HAP-1 (cell line): ENCODE results near the gene HSPBP1.
"Not testable (repeated sequence)": the region's sequence is repeated elsewhere in the genome, so short reads cannot be mapped to it uniquely, and the experiment has no call there.

Experiments used
- DNase-seq, 2 experiments: peaks; one replicate each; pipeline ENCODE4 v3.0.0-alpha.2; 2016 to 2020; ENCODE audit warnings: low spot score in 2 of 2
- H3K27me3 ChIP-seq: fragments of 250-450 bp; sonication (Bioruptor Pico); 2 replicates; pipeline ENCODE4 v1.5.1; 2020; ENCODE audit warnings: low read depth, mild to moderate bottlenecking, moderate library complexity
- H3K36me3 ChIP-seq: fragments of 250-450 bp; sonication (Bioruptor Pico); replicated peaks from 2 replicates; pipeline ENCODE4 v1.5.1; 2020; ENCODE audit warnings: mild to moderate bottlenecking
- H3K4me1 ChIP-seq: fragments of 250-450 bp; sonication (Bioruptor Pico); 2 replicates; pipeline ENCODE4 v1.5.1; 2020; ENCODE audit warnings: mild to moderate bottlenecking
- H3K4me3 ChIP-seq: fragments of 250-450 bp; sonication (Bioruptor Pico); 2 replicates; pipeline ENCODE4 v1.5.1; 2020; ENCODE audit warnings: mild to moderate bottlenecking, moderate library complexity
- H3K9me3 ChIP-seq: fragments of 250-450 bp; sonication (Bioruptor Pico); 2 replicates; pipeline ENCODE4 v1.5.1; 2020; ENCODE audit warnings: mild to moderate bottlenecking, moderate library complexity
- in situ Hi-C: fragments of 300-500 bp; cut with MboI; formaldehyde crosslinking; loops from 3 replicates; pipeline ENCODE4 v1.14.3; 2020; ENCODE audit warnings: low sequenced_read_pairs, inconsistent platforms, mixed read lengths

The HSPBP1 gene

GRCh38 chr19:55226273-55226672 lies 53.6 kb downstream of the HSPBP1 start:
- in situ Hi-C loops = no loop called here
- H3K27me3 ChIP-seq = no peaks in the 10 kb centered on the region
- DNase-seq = no peak
- H3K4me3 ChIP-seq = no peak overlapping the region
- H3K9me3 ChIP-seq = no peaks in the 10 kb centered on the region
- no peaks in the 10 kb centered on the region for H3K4me1 ChIP-seq
- peaks cover 11% of the 10 kb centered on the region for H3K36me3 ChIP-seq

DNA sequence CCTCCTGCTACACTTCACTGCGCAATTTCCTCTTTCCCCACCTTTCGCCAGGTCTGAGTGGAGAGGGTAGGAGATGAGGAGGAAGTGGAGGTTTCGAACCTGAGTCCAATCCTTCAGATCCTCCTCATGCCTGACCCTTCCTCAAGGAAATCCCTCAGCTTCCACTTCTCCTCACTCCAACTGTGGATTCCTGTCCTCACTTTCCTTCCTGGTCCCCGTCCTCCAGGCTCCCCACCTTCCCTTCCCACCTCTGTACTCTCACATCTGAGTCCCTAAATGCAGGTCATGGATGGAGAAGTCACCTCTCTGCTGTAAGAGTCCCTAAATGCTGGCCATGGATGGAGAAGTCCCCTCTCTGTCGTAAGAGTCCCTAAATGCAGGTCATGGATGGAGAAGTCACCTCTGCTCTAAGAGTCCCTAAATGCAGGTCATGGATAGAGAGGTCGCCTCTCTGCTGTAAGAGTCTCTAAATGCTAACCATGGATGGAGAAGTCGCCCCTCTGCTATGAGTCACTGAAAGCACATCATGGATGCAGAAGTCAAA lies 54.4 kb downstream of the HSPBP1 start:
- in situ Hi-C loops = no loop called here
- DNase-seq = no peak
- H3K4me1 ChIP-seq = no peaks in the 10 kb centered on the region
- H3K36me3 ChIP-seq = peaks cover 9% of the 10 kb centered on the region
- no peaks in the 10 kb centered on the region for H3K9me3 ChIP-seq
- H3K4me3 ChIP-seq = no peak overlapping the region
- H3K27me3 ChIP-seq = no peaks in the 10 kb centered on the region

DNA sequence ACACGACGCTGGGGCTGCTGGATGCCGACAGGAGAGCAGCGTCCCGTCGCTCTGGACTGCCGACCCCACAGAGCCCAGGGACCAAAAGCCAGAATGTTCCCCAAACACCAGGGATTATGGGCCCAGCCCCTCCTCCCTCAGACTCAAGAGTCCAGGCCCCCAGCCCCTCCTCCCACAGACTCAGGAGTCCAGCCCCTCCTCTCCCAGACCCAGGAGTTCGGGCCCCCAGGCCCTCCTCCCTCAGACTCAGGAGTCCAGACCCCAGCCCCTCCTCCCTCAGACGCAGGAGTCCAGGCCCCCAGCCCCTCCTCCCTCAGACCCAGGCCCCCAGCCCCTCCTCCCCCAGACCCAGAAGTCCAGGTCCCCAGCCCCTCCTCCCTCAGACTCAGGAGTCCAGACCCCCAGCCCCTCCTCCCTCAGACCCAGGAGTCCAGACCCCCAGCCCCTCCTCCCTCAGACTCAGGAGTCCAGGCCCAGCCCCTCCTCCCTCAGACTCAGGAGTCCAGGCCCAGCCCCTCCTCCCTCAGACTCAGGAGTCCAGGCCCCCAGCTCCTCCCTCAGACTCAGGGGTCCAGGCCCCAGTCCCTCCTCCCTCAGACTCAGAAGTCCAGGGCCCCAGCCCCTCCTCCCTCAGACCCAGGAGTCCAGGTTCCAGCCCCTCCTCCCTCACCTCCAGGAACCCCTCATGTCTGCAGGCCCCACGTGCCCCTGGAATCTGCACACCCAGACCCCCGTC lies 55.1 kb downstream of the HSPBP1 start:
- H3K4me1 ChIP-seq, H3K27me3 ChIP-seq, in situ Hi-C loops, DNase-seq, H3K4me3 ChIP-seq, H3K9me3 ChIP-seq, H3K36me3 ChIP-seq: not testable (repeated sequence)

- H3K4me3 ChIP-seq = no peak overlapping the region
- no peak for DNase-seq
- H3K36me3 ChIP-seq = peaks cover 9% of the 10 kb centered on the region
- H3K27me3 ChIP-seq = no peaks in the 10 kb centered on the region
- no peaks in the 10 kb centered on the region for H3K4me1 ChIP-seq
- no peaks in the 10 kb centered on the region for H3K9me3 ChIP-seq
- in situ Hi-C loops = no loop called here
Observed at GRCh38 chr19:55224038-55224665, 55.8 kb downstream of the HSPBP1 start.

DNA sequence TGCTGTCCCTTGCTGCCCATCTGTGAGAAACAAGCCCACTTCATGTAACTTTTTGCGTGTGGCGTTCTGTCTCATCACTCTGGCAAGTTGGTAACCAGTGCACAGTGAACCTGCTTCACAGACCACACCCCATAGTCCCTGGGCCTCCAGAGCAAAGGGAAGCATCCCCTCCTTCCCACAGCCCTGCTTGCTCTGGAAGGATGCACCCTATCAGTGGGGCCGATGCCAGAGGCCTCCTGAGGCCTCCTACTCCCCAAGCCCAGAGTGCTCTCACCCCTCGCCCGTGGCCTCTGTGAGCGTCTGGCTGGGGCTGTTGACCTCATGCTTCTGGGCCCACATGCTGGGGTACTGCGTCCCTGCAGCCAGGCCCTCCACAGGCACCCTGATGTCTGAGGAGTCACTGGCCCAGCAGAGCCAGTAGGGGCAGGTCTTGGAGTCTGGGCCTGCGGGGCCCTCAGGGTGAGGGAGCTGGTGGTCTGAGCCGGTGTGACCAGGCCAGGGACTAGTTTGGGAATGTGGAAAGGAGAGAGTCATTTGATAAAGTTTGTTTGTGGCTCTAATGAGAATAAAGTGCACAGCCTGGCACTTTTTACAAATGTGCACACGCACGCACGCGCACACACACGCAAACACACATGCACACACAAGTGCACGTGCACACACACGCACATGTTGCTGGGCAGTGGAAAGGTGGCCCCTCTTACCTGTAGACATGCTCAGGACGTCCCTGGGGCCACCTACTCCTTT lies 56.4 kb downstream of the HSPBP1 start:
- Histone ChIP-seq H3K4me3 (no peak overlapping the region), H3K4me1 (no peaks in the 10 kb centered on the region), H3K27me3 (no peaks in the 10 kb centered on the region), H3K36me3 (peaks cover 9% of the 10 kb centered on the region), H3K9me3 (no peaks in the 10 kb centered on the region)
- in situ Hi-C loops = no loop called here
- no peak for DNase-seq

- Histone ChIP-seq H3K36me3 (no peaks in the 10 kb centered on the region), H3K4me3 (no peak overlapping the region), H3K9me3 (no peaks in the 10 kb centered on the region), H3K4me1 (peaks cover 7% of the 10 kb centered on the region; the same call in 1 of the 2 replicates), H3K27me3 (no peaks in the 10 kb centered on the region)
- in situ Hi-C loops = no loop called here
- DNase-seq = peak in 1 of 2 experiments; percentile 53
Observed at GRCh38 chr19:55220525-55220924, 59.4 kb downstream of the HSPBP1 start.

GRCh38 chr19:55216461-55217198 lies 63.3 kb downstream of the HSPBP1 start:
- Histone ChIP-seq H3K9me3 (no peaks in the 10 kb centered on the region), H3K27me3 (no peaks in the 10 kb centered on the region), H3K4me1 (peaks cover 9% of the 10 kb centered on the region), H3K4me3 (peak overlapping the region; percentile 50), H3K36me3 (no peaks in the 10 kb centered on the region)
- in situ Hi-C loops = loop anchor here (10.0 kb wide), 1 partner anchor 198 kb away; no protein-coding TSS in a partner anchor
- DNase-seq = peak; percentile 75 to 94

- H3K36me3 ChIP-seq = no peaks in the 10 kb centered on the region
- no peaks in the 10 kb centered on the region for H3K9me3 ChIP-seq
- in situ Hi-C loops = loop anchor here (10.0 kb wide), 1 partner anchor 201 kb away; no protein-coding TSS in a partner anchor
- H3K4me1 ChIP-seq = peaks cover 18% of the 10 kb centered on the region
- no peak overlapping the region for H3K4me3 ChIP-seq
- no peaks in the 10 kb centered on the region for H3K27me3 ChIP-seq
- DNase-seq = no peak
Observed at GRCh38 chr19:55213547-55213946, 66.4 kb downstream of the HSPBP1 start.

DNA sequence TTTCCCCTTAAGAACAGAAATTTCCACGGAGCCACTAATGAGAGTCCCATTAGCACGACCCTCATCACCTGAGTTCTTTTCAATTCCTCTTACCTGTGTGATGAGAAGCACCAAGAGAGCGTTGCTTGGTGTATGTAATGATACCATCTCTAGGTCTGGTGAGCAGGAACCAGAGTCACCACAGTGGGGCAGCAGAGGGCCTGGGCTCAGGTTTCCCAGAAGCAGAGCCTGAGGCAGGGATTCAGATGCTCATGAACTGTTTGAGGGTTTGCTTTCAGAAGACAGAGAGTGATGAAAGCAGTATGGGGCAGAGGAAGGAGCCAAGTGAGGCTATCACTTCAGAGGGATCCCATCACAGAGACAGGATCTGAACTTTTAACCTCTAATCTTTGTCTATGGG lies 67.5 kb downstream of the HSPBP1 start:
- Histone ChIP-seq H3K9me3 (no peaks in the 10 kb centered on the region), H3K4me1 (peaks cover 18% of the 10 kb centered on the region), H3K4me3 (no peak overlapping the region), H3K36me3 (no peaks in the 10 kb centered on the region), H3K27me3 (no peaks in the 10 kb centered on the region)
- peak; percentile 78 to 90 for DNase-seq
- in situ Hi-C loops = loop anchor here (10.0 kb wide), 1 partner anchor 202 kb away; no protein-coding TSS in a partner anchor
